ENCODE data around the gene SMPD1.
A peak's percentile ranks its signal among the peaks of the same experiment; 100 is the strongest.

The SMPD1 gene

DNA sequence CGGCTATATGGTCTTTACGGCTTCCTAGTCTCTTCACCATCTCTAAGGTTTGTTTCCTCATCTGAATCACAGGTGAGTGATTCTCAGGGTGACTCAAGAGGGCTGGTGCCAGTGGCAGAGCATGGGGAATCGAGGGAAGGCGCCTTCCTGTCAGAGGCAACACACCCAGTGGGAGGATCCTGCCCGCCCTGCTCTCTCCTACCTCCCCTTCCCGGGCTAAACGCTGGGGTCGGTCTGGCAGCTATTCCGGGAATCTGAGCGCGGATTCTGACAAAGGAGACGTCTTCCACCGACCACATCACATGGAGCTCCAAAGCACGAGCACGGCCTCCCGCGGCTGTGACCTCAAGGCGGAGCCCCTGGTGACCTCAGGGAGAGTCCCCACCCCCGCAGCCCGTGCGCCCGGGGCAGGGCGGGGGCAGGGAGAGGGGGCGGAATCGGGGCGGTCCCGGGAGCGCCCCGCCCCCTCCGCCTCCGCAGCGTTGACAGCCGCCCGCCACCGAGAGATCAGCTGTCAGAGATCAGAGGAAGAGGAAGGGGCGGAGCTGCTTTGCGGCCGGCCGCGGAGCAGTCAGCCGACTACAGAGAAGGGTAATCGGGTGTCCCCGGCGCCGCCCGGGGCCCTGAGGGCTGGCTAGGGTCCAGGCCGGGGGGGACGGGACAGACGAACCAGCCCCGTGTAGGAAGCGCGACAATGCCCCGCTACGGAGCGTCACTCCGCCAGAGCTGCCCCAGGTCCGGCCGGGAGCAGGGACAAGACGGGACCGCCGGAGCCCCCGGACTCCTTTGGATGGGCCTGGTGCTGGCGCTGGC, at the start of gene SMPD1:
SMPD1 (plus strand) TSS at position 570 of the 813 bp plus-strand sequence; CDS start at position 695, 125 bp downstream.
- TF ChIP-seq POLR2A (IDR thresholded peaks at IDR 0.05; ENCODE audit: low read length), result peak; percentile 72
- TF ChIP-seq GATA1 (IDR thresholded peaks at IDR 0.05; ENCODE audit: low read depth, low read length), result no peak
- DNase-seq, result peak; percentile 96 to 97

DNA sequence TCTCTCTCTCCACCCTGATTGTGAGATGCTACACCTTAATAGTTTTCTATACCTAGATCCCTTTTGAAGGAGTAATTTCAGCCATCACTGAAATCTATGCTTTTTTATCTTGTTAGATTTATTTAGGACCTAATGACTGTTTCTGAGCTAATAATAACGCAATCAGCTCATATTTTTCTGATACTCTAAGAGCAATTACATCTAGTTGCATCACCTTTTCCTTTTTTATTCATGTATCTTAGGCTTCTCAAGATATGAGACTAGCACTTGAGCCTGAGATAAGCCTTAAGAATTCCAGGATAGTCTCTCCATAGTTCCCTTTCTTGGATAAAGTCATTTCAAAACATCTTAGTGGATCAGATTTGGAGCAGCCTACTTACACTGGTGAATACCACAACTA, 44.9 kb upstream of the SMPD1 start:
- DNase-seq, result peak in 1 of 2 experiments; percentile 11
- no peak for TF ChIP-seq POLR2A (IDR thresholded peaks at IDR 0.05; ENCODE audit: low read length)
- no peak for TF ChIP-seq GATA1 (IDR thresholded peaks at IDR 0.05; ENCODE audit: low read depth, low read length)

DNA sequence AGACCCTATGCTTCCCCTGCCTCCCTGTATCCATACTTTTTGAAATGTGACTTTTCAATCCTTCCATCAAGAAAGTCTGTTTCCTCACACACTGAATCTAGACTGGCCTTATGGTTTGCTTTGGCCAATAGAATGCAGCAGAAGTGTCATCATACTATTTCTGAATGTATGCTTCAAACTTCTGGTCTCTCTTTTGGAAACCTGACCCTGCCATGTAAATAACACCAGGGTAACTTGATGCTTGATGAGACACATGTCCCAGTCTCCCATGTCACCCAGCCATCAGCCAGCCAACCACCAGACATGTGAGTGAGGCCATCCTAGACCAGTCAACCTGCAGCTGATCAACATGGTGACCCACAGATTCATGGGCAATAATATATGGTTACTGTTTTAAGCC, 40.2 kb upstream of the SMPD1 start:
- DNase-seq, result no peak
- TF ChIP-seq GATA1 (IDR thresholded peaks at IDR 0.05; ENCODE audit: low read depth, low read length), result no peak
- TF ChIP-seq POLR2A (IDR thresholded peaks at IDR 0.05; ENCODE audit: low read length), result no peak

DNA sequence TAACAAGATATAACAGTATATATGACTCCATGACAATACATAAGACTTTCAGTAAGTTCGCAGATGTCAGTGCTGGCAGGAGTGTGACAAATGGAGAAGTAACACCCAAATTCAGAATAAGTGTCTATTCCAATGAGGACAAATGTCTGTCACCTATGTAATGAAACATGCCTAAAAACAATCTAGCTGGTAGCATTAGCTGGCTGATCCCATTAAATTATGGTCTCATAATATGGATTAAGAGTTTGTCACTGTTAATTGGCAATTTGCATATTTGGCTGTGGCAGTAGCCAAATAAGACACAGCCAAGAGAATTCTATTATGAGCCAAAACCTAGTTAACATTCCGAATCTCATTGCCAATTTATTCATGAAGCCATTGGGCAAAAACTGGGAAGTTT, 39.8 kb upstream of the SMPD1 start:
- DNase-seq, result no peak
- TF ChIP-seq POLR2A (IDR thresholded peaks at IDR 0.05; ENCODE audit: low read length) (no peak), GATA1 (IDR thresholded peaks at IDR 0.05; ENCODE audit: low read depth, low read length) (no peak)

DNA sequence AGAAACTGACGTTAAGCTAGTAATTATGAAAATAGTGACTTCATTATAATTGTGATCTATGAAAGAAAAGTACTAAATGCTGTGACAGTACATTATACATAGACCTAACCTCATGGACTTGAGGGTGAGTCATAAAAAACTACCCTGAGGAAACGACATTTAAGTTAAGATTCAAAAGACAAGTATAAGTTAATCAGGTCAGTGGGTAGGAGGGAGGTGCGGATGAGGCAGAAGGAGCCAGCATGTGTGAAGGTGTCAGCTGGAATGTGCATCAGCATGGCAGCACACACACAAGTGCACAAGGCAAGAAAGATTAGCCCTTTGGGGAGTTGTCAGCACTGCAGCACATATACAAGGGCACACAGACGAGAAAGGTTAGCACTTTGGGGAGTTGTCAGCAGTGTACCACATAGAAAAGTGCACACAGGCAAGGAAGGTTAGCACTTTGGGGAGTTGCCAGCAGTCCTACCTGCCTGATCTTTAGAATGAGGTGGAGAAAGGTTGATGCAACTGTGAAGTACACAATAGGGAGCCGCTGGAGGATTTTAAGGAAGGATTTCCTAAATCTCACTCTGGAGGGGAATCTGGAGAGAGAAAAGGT, 38.4 kb upstream of the SMPD1 start:
- TF ChIP-seq GATA1 (IDR thresholded peaks at IDR 0.05; ENCODE audit: low read depth, low read length), result no peak
- no peak for TF ChIP-seq POLR2A (IDR thresholded peaks at IDR 0.05; ENCODE audit: low read length)

DNA sequence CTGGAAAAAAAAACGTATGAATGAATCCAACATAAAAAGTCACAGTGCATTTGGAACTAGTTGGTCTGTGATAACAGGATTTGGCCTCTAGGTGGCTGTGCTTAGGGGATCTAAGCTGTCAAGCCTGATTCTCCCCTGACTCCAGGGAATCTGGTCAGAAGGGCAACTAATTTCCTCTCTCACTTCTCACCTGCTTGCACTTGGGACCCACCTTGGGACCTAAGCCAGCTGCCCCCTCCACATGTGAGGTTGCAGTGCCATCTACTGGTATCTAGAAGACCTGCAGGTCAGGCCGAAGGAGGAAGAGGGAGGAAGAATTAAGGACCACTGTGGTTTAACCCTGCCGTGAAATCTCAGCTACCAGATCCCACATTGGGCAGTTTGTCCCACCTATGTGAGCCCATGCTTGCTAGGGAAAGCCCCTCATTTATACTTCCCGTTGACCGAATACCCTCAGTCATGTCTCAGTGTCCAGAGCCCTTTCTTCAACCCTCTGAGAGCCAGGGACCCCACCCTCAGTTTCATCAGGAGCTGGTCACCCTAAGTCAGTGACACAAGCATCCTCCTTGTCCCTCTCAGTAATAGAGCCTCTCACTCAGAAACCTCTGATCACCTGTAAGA, 36.8 kb upstream of the SMPD1 start:
- no peak for TF ChIP-seq POLR2A (IDR thresholded peaks at IDR 0.05; ENCODE audit: low read length)
- TF ChIP-seq GATA1 (IDR thresholded peaks at IDR 0.05; ENCODE audit: low read depth, low read length), result no peak

More for the DNA sequence above, 38.4 kb upstream of the SMPD1 start:
- no peak for DNase-seq

DNA sequence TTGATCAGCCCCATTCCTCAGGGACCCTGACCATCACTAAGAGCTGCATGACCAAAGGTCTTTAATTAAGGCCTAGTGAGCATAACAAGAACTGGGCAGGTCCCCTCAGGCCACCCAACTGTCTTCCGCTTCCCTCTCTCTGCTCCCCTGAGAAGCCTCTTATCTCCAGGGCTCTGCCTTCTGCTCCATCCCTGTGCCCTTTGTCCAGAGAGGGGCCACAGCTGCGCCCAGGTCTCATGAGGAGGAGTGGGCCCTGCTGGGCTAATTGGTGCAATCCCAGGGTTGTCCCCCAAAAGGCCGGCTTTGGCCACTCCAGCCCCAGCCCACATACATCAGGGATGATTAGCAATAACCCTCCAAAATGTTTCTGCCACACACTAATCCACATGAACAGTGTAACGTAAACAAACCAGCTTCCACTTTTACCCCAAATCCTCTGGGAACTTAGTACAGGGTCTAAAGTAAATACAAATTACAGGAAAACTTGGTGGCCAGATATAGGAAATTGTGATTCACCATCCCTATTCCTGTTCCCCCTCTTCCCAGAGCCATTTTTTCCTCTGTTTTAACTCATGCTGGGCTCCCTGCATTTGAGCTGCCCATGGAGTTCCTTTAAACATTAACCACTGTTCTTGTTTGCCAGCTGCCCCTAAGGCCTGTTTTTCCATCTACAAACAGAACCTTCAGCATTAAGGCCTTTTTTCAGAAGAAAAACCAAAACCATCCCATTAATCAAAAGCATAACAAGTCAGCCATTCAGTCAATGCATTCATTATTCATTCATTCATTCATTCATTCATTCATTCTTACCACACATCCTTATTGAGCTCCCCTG, 35.4 kb upstream of the SMPD1 start:
- DNase-seq, result no peak
- TF ChIP-seq GATA1 (IDR thresholded peaks at IDR 0.05; ENCODE audit: low read depth, low read length) (no peak), POLR2A (IDR thresholded peaks at IDR 0.05; ENCODE audit: low read length) (no peak)

More for the DNA sequence above, 36.8 kb upstream of the SMPD1 start:
- peak; percentile 45 to 72 for DNase-seq

DNA sequence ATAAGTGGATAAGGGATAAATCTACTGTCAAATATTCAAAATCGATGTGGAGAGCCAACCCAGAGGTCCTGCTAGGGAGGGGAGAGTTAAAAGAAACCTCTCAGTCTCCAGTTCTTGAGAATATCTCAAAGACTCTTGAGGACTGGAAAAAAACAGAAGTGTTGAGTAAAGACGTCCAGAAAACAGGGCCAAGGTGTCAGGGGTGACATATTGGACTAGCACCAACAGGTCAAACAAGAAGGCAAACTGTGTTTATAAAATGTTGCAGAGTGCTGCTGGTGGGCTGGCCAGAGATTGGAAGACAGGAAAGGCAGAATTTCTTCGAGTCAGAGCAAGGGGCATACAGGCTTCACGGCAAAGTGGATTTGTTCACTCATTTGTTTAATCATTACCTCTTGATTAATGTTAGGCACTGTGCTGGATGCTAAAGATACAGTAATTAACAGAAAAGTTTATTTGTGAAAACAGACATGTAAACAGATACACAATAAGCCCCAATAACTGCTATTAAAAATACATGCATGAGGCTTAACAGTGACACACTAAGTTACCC, 33.7 kb upstream of the SMPD1 start:
- TF ChIP-seq POLR2A (IDR thresholded peaks at IDR 0.05; ENCODE audit: low read length) (no peak), GATA1 (IDR thresholded peaks at IDR 0.05; ENCODE audit: low read depth, low read length) (no peak)
- no peak for DNase-seq

DNA sequence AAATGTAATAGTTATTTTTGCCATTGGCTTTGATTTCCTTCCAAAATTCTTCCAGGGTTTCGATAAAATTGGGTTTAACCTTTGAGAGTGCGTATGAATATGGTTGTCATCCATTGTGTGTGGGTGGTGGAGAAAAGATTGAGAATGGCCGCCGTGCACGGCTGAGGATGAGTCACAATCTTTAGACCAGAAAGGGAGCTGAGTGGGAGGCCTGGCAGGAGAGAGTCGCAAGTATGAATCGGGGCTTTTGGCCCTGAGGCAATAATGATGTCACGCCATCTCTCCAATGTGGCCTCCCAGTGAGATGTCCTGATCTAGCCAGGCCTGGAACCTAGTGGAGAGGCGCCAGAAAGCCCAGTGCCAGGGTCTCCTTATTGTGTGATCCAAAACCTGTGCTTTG, 33.1 kb upstream of the SMPD1 start:
- no peak for TF ChIP-seq POLR2A (IDR thresholded peaks at IDR 0.05; ENCODE audit: low read length)
- TF ChIP-seq GATA1 (IDR thresholded peaks at IDR 0.05; ENCODE audit: low read depth, low read length), result no peak
- peak in 1 of 2 experiments; percentile 56 for DNase-seq

DNA sequence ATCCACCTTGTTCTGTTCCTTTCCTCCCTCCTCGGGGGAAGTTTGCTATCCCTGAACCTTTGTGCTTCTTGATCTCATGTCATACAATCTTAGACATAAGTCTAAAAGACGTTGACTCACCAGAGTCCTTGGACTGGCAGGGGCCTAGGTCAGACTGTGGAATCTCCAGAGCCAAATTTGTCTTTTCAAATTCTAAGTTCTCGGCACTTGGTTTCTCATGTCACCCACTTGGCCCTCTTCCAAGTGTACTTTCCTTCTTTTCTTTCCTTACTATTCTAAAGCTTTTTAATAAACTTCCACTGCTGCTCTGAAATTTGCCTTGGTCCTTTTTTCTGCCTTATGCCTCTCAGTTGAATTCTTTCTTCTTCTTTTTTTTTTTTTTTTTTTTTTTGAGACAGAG, 30.1 kb upstream of the SMPD1 start:
- TF ChIP-seq GATA1 (IDR thresholded peaks at IDR 0.05; ENCODE audit: low read depth, low read length), result no peak
- TF ChIP-seq POLR2A (IDR thresholded peaks at IDR 0.05; ENCODE audit: low read length), result no peak
- DNase-seq, result no peak

DNA sequence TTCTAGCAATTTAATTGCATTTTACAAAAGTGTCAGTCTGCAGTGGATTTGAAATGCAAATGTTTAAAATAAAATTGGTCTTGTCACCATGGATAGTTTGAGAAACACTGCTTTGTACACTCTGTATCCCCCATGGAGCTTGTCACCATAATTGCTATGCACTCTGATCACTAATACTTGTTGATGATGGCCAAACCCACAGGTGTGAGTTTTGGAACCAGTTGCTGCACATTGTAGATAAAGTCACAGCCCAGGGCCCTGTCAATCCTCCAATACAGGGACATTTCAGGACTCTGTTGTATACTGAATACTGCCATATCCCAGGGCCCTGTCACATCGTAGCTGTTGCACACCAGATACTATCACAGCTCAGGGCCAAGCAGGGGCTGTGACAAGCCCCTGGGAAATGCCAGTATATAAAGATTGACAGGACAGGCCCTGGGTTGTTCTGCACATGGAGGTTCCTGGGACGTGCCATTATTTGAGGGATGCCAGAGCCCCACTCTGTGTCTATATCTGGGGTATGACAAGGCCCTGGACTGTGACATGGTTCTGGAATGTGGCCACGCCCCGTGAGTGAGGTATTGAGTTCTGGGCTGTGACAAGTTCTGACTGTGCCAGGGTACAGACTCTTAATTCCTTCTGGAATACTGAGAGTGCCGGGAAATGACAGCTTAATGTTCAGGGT, 27.9 kb upstream of the SMPD1 start:
- DNase-seq, result no peak
- TF ChIP-seq GATA1 (IDR thresholded peaks at IDR 0.05; ENCODE audit: low read depth, low read length) (no peak), POLR2A (IDR thresholded peaks at IDR 0.05; ENCODE audit: low read length) (no peak)

DNA sequence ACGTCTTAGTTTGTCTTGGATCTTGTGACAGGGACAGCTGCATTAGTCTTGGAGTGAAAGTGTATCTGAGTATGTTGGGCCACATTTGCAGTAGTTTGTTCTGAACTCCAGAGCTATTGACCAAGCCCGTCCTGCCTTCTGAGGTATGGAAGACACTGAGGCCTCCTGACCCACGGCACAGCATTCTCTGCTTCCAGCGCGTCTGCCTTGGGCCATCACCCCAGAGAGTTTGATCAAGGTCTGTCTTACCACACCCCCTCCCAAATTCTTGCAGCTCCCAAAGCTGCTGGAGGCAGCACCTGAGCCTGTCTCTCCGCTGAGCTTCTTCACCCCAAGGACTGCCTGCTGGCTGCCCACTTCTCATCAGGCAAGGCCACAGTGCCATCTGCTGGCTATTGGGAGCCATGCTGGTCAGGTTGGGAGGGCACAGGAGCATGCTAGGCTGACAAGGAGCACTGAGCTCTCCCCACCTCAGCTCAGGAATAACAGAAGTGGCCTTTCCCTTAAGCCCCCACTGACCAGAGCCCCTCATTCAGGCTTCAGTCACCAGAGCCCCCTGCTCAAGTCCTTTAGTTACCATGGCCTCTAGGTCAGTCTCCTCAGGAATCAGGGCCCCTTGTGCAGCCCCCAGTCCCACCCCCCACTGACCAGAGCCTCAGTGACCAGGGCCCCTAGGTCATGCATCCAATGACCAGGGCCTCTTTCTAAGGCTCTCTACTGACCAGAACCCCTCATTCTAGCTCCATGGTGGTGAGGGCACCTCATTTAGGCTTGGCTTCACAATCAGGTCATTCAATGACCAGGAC, 27.2 kb upstream of the SMPD1 start:
- peak; percentile 69 to 78 for DNase-seq
- TF ChIP-seq GATA1 (IDR thresholded peaks at IDR 0.05; ENCODE audit: low read depth, low read length) (no peak), POLR2A (IDR thresholded peaks at IDR 0.05; ENCODE audit: low read length) (no peak)
